Measurements from ENCODE around the gene LRP11.

- TF ChIP-seq TCF7 (IDR thresholded peaks at IDR 0.05; ENCODE audit: low read depth) (no peak), ZNF354B (CRISPR knock-in tag; IDR thresholded peaks at IDR 0.05) (no peak), NFKBIZ (CRISPR knock-in tag; IDR thresholded peaks at IDR 0.05) (no peak), ZNF282 (IDR thresholded peaks at IDR 0.05; ENCODE audit: partially characterized antibody) (no peak), MTF2 (CRISPR knock-in tag; IDR thresholded peaks at IDR 0.05; ENCODE audit: borderline replicate concordance) (no peak), ZKSCAN1 (IDR thresholded peaks at IDR 0.05; ENCODE audit: low read length) (no peak), RBFOX2 (IDR thresholded peaks at IDR 0.05; ENCODE audit: low read depth, low read length) (no peak), CTCF (CRISPR knock-in tag; IDR thresholded peaks at IDR 0.05) (no peak), ZGPAT (CRISPR knock-in tag; IDR thresholded peaks at IDR 0.05) (no peak), ZNF367 (CRISPR knock-in tag; IDR thresholded peaks at IDR 0.05; ENCODE audit: borderline replicate concordance) (no peak)
These were observed 84.6 kb downstream of the LRP11 start for GRCh38 chr6:149779644-149779963.
